Subcutaneous adipose tissue (tissue), 4 donors: ENCODE measurements around the gene OXSM. TPM values are rescaled to one million over a fixed set of nuclear protein-coding genes. Genes with fewer than 3 reads are reported as not detected.

ENCODE experiments used
- CTCF ChIP-seq: fragments of 450-650 bp; IDR thresholded peaks from one replicate; pipeline ENCODE4 v1.5.1; 2016; ENCODE audit warnings: low read depth, mild to moderate bottlenecking, control low read depth, antibody characterized with exemption, moderate library complexity
- total RNA-seq, 4 donors: library from RNA; depleted of rRNA; stranded (reverse); fragments of >200 nt; gene quantifications; one replicate each; pipeline ENCODE4 v1.1.0, GENCODE V29; 2016

OXSM gene
- total RNA-seq, 4 donors from 2014 or later, result 5.2 to 9.2 (median 7.0) TPM

- no peak for TF ChIP-seq CTCF
Observed at GRCh38 chr3:25768851-25769250, 21.0 kb upstream of the OXSM start.

DNA sequence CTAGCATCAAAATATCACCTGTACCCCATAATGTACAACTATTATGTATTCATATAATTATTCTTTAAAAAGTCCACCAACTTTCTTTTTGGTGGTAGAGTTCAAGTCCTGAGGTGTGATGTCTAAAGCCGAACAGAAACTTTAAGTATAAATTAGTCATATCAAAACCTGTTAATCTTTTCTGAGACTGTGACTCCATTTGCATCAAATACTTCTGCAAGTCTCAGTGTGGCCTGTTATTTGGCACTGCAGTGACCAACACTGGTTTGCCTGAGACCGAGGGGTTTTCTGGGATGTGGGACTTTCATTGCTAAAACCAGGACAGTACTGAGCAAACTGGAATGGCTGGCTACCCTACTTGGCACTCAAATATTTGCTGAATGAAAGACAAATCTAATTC lies 14.0 kb upstream of the OXSM start:
- no peak for TF ChIP-seq CTCF

DNA sequence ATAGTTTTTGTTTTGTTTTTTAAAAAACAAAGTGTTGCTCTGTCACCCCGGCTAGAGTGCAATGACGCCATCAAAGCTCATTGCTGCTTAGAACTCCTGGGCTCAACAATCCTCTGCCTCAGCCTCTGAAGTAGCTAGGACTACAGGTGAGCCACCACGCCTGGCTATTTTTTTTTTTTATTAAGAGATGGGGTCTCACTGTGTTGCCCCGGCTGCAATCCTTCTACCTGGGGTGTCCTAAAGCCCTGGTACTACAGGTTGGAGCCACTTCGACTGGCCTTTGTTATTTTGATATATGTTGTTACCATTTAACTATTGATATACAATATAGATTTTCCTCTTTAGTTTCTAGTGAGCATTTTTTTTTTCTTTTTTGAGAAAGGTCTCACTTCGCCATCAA lies 9.3 kb upstream of the OXSM start:
- TF ChIP-seq CTCF, result no peak

DNA sequence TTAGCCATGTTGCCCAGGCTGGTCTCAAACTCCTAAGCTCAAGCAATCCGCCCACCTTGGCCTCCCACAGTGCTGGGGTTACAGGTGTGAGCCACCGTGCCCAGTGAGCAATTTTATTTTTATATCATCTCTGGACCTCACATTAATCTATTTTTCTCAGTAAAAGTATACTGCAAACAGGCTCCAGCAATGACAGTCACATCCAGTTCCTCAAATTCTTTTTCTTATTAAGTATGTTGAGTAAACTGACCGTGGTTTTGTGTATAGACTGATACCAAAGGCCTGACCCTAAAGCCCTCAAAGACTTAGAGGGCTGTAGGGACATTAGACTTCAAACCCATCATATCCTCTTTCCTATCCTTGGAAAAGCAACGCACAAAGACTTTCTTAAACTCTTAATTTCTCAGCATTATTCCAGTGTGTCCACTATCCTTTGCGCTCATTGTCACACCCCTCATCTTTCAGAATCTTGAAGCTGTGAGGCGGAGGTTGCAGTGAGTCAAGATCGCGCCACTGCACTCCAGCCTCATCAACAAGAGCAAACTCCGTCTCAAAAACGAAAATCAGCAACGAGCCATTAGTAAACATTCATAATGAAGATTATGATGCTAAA lies 8.6 kb upstream of the OXSM start:
- no peak for TF ChIP-seq CTCF

GRCh38 chr3:25781758-25782594 lies 7.9 kb upstream of the OXSM start:
- TF ChIP-seq CTCF, result no peak

GRCh38 chr3:25782636-25782937 lies 7.3 kb upstream of the OXSM start:
- TF ChIP-seq CTCF, result no peak

GRCh38 chr3:25782938-25783660 lies 6.8 kb upstream of the OXSM start, which contains the start of gene NGLY1:
Gene NGLY1, minus strand, starts transcription at chr3:25783443. Its CDS starts 53 bp downstream, at chr3:25783390.
- TF ChIP-seq CTCF, result no peak
